ENCODE data around the gene FMNL3.

DNA sequence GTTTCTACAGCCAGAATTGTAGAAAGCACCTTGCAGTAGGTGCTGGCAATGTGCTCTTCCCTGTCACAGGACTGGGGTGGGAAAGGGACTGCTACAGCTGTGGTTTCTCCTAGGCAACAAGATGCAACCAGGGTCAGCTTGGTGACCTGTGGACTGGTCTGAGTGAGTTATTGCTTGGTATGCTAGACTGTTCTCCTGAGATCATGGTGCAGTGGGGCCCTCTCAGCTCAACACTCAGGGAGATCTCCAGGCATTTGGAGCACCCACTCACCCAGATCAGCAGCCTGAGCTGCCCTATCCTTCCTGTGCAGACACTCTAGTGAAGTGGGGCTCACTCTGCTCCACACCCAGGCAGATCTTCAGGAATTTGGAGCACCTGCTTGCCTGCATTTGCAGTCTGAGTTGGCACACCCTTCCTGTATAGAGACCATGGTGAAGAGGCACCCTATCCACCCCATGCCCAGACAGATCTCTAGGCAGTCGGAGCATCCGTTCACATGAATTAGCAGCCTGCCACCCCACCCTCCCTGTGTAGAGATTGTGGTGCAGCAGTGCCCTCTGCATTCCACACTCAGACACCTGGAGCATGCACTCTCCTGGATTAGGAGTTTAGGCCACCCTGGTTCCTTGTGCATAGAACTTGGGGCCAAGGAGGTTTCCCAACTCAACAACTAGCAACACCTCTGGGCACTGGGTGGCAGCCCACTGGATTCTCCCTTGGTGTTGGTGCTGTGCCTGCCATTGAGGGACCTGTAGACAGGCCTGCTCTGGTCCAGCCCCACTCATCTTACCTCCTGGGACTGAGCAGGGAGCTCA, 97.9 kb downstream of the FMNL3 start:
- TF ChIP-seq L3MBTL2 (conservative IDR thresholded peaks at IDR 0.05) (no peak), BHLHE40 (IDR thresholded peaks at IDR 0.05; ENCODE audit: borderline replicate concordance) (no peak), ZNF384 (IDR thresholded peaks at IDR 0.05) (no peak), SP1 (IDR thresholded peaks at IDR 0.05) (no peak)
